GM23338 (cell line): ENCODE measurements around the gene SCG2.

Experiments
- CREB1 ChIP-seq: fragments of 250-450 bp; sonication (Bioruptor Pico); IDR thresholded peaks from 2 replicates; pipeline ENCODE4 v1.5.0; 2020; ENCODE audit warnings: low read depth, mild to moderate bottlenecking, moderate library complexity
- CTCF ChIP-seq, 2 experiments: fragments of 200-600 bp in 1 of 2; sonication (generic) in 1 of 2; conservative IDR thresholded peaks; 2 replicates each; pipeline versions ENCODE4 v1.5.1 to v1.6.1; 2016 to 2017; ENCODE audit warnings: antibody characterized with exemption in 2 of 2, low read depth in 2 of 2, mild to moderate bottlenecking in 2 of 2, moderate library complexity in 1 of 2
- ETS1 ChIP-seq: IDR thresholded peaks from 2 replicates; pipeline ENCODE4 v1.6.1; 2016; ENCODE audit warnings: antibody characterized with exemption
- EZH2 ChIP-seq: fragments of 200-600 bp; sonication (generic); IDR thresholded peaks from one replicate; pipeline ENCODE4 v1.8.0; 2017; ENCODE audit warnings: antibody characterized with exemption, mild to moderate bottlenecking, low read depth; ENCODE audit not compliant: unreplicated experiment
- EZH2phosphoT487 ChIP-seq: fragments of 200-600 bp; sonication (generic); IDR thresholded peaks from one replicate; pipeline ENCODE4 v1.8.1; 2018; ENCODE audit warnings: antibody characterized with exemption; ENCODE audit not compliant: unreplicated experiment
- JUNB ChIP-seq: IDR thresholded peaks from one replicate; pipeline ENCODE4 v1.6.1; 2016; ENCODE audit warnings: antibody characterized with exemption; ENCODE audit not compliant: unreplicated experiment
- NANOG ChIP-seq: IDR thresholded peaks from 2 replicates; pipeline ENCODE4 v1.6.1; 2016; ENCODE audit warnings: antibody characterized with exemption, borderline replicate concordance
- POLR2AphosphoS5 ChIP-seq: IDR thresholded peaks from 2 replicates; pipeline ENCODE4 v1.6.1; 2016; ENCODE audit warnings: antibody characterized with exemption, low read depth
- REST ChIP-seq: IDR thresholded peaks from one replicate; pipeline ENCODE4 v1.6.1; 2018; ENCODE audit warnings: antibody characterized with exemption; ENCODE audit not compliant: unreplicated experiment
- STAT1 ChIP-seq: IDR thresholded peaks from one replicate; pipeline ENCODE4 v1.6.1; 2016; ENCODE audit warnings: antibody characterized with exemption; ENCODE audit not compliant: unreplicated experiment
- ZNF114 ChIP-seq: fragments of 250-450 bp; sonication (Bioruptor Pico); IDR thresholded peaks from 2 replicates; pipeline ENCODE4 v1.5.0; 2020; ENCODE audit warnings: mild to moderate bottlenecking, moderate library complexity
- ZNF331 ChIP-seq: fragments of 250-450 bp; sonication (Bioruptor Pico); IDR thresholded peaks from 2 replicates; pipeline ENCODE4 v1.5.0; 2020; ENCODE audit warnings: low read depth, mild to moderate bottlenecking, moderate library complexity
- ZNF462 ChIP-seq: fragments of 250-450 bp; sonication (Bioruptor Pico); IDR thresholded peaks from 2 replicates; pipeline ENCODE4 v1.5.0; 2020; ENCODE audit warnings: mild to moderate bottlenecking, moderate library complexity

GRCh38 chr2:223558970-223559369 is 43.2 kb downstream of the SCG2 start:
- TF ChIP-seq CTCF (conservative IDR thresholded peaks at IDR 0.05; ENCODE audit: low read depth in 2 of 2) (no peak), POLR2AphosphoS5 (no peak), EZH2 (no peak), STAT1 (no peak), EZH2phosphoT487 (no peak), JUNB (no peak), NANOG (no peak), CREB1 (CRISPR knock-in tag) (no peak), ZNF114 (no peak), ZNF331 (CRISPR knock-in tag) (no peak), ETS1 (no peak), REST (no peak), ZNF462 (no peak)
